SK-N-DZ (cell line): ENCODE results near the gene MAML1.

Source experiments
- DNase-seq: peaks from one replicate; pipeline ENCODE4 v3.0.0-alpha.2; 2015; ENCODE audit warnings: low spot score

MAML1 gene

DNA sequence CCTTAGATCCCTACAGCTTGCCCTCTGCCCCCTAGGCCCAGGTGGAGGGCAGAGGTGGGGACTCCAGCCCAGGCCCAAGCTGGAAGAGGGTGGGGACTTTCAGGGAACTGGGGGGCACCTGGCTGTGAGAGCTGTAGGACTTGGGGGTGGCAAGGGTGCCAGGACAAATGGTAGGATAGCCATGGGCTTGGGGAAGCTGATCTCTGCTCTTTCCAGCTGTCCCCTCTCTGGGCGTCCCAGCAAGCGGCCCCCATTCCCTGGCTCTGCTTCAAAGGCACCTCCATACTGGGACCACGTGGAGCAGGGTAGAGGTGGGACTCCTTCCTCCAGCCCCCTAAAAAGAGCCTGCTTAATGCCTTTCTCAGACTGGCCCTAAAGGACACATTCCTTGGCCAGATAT lies 61.5 kb downstream of the MAML1 start:
- DNase-seq = no peak

DNA sequence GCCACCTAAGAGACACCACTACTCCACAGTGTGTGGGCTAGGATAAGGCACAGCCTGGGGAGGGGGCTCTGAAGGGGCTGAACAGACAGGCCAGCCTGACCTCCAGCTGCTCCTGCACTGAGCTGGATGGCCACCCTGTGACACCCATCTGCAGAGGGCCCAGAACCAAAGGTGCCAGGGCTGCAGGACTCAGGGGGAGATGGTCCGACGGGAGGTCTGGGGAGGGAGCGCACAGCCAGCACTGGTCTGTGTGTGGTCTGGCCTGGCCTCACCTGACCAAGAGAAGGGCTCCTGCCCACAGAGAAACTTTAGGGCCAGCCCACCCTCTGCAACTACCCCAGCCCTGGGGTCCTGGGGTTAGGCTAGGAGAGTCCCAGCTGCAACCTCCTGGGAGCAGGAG lies 62.0 kb downstream of the MAML1 start:
- no peak for DNase-seq

DNA sequence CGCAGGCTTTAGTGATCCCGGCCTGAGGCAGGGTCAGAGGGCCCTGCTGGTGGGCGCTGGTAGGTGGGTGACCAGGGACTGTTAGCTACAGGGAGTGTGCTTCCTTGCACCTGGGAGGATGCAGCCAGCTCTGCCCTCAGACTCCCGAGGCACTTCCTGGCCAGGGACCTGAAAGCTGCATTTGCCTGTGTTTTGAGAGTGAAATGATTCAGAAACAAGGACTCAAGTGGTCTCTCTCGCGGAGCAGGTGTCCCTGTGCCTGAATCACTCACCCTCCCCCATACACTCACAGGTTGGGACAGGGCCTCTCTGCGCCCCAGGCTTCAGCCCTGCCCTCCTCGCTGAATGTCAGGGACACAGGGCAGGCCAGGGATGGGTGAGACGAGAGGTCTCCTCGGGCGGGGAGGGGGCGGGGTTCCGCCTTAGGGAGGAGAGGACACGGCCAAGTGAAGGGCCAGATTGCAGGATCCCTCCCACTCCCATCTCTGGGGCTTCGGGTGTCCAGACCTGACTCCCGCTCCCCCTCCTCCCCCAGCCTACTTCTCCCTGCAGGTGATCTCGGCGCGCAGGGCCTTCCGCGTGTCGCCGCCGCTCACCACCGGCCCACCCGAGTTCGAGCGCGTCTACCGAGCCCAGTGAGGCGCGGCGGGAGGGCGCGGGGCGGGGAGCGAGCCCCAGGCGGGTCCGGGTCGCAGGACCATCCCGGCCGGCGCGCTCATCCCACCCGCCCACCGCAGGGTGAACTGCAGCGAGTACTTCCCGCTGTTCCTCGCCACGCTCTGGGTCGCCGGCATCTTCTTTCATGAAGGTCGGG lies 62.6 kb downstream of the MAML1 start:
- DNase-seq = peak; percentile 54

DNA sequence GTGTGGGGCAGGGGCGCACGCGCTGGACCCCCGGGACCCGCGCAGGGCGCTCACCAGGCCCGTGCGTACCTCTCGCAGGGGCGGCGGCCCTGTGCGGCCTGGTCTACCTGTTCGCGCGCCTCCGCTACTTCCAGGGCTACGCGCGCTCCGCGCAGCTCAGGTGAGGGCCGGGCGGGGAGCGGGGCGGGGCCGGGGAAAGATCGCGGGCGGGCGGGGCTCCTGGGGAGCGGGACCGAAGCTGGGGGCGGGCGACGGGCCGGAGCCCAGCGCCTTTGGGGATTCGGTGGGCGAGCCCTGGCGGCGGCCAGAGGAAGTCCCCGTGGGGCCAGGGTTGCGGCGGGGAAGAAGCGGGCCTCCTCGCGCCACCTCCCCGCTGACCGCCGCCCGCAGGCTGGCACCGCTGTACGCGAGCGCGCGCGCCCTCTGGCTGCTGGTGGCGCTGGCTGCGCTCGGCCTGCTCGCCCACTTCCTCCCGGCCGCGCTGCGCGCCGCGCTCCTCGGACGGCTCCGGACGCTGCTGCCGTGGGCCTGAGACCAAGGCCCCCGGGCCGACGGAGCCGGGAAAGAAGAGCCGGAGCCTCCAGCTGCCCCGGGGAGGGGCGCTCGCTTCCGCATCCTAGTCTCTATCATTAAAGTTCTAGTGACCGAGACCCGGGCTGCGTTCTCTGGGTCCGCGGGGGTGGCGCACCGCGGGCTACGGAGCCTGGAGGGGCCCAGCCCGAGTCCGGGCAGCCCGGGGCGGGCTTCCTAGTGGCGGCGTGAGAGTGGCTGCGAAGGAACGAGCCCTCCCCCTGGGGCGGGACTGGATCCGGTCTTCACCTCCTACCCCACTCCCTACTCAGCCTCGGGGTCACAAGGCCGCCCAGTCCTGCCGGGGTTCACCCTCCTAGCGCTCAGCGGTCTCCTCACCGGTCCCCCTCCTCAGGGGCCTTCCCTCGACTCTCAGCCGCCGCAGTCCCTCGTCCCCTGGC lies 63.5 kb downstream of the MAML1 start:
- DNase-seq = peak; percentile 67

DNA sequence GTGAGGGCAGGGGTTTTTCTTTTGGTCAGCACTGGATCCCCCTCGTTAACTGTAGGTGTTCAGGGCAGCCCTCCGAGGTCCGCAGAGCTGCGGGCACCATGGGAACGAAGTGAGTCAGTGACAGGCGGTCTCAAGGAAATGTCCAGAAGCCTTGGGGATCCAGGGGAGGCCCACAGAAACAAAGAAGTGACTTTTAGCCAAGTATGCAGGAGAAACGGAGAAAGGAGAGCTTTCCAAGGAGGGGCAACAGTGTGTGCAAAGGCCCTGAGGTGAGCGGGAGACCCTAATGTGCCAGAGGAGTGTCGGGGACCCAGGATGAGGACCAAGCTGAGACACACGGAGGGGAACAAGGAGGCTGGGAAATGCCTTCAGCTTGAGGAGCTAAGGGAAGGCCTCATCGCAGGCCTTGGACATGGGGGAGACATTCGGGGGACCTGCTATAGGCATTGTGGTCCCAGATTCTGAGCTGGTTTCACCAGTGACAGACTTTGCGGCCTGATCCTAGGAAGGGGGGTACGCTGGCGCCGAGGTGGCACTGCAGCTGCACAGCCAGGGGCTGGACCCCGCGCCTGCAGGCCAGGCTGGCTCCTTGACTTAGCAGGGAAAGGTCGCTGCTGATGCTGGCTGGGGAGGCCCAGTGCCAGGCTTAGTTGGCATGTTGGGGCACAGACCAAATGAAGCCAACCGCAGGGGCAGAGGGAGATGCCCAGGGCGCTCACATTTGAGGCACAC lies 64.4 kb downstream of the MAML1 start:
- no peak for DNase-seq

DNA sequence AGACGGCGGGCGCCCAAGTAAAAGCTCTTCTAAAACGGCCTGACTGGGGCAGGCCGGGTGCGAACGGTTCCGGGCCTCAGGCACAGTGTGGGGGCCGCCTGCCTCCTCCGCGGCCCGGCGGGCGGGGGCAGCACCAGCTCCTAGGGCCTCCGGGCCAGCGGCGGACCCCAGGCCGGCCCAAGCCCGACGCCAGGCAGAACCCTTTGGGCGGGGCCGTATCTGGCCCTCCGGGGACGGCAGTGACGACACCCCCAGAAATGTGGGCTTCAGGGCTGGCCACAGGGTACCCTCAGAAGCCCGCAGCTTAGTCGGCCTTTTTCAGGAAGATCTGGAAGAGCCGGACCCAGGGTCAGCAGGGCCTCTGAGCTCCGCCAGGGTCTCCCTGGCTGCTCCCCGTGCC lies 65.1 kb downstream of the MAML1 start:
- DNase-seq = no peak

DNA sequence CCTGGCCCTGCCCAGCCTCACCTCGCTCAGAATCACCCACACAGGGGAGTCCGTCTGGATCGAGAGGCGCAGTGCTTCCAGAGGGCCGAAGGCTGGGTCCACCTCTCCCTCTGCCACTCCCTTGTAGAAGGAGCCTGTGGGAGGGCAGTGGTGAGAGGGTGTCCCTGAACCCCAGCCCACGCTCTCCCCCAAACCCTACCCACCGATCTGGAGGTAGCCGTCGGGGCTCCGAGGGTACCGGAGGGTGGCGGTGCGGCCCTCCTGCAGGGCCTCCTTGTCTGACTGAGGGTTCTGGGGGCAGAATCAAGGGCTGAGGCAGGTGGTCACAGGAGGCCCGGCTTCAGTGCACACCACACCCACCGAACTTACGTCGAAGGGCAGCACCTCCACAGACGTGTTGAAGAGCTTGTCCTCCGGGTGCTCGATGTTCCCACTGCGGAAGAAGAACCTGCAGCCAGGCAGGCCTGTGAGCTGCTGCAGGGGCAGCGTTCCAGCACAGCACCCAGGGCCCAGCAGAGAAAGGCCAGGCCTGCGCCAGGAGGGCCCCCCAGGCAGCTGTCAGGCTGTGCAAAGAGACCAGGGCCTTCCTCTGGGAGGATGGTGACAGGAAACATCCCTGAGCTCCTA lies 65.6 kb downstream of the MAML1 start:
- no peak for DNase-seq

DNA sequence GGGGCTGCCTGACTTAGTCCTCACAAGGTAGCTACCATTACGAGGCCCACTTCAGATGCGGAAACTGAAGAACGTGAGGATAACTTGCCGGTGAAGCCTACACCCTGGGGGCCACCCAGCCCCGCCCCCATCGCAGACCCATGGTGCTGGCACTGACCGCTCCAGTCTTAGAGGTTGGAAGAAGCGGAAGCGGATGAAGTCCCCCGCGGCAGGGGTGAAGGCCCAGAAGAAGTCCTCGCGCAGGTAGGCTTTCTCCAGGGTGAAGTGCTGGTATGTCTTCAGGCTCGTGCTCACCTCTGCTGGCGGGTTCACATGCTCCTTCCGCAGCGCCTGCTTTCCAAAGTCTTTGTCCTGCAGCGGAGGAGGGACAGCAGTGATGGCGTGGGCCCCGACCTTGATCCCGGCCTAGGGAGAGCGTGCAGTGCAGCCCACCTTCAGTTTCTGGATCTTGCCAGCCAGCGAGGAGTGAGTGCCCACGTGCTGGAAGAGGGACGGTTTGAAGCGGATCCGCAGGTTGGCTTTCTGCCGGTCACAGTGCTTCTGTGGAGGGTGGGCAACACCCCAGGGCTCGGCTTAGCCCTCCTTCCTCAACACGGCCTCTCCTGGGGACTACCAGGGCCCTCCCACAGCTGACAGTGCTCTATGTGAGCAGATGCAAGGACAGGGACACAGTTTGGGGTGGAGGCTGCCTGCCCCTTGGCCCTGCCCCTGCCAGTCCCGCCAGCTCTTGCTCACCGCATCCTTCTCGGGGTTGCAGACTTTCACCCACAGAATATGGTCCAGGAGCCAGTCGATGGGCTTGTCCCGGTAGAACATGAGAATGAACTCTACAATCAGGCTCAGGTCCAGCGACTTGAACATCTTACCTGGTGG lies 66.4 kb downstream of the MAML1 start:
- no peak for DNase-seq

DNA sequence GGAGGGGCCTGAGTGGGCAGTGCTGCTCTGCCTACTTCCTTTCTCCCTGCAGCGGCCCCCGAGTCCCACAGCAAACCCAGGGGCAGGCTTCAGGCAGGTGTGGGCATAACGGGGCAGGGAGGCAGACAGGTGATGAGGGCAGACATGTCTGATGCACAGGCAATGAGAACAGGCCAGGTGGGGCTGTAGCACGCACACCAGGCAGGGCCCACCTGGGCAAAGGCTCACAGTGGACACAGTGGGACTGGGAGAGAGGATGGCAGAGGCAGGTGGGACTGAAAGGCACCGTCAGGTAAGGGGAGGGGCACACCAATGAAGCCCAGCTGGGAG lies 67.0 kb downstream of the MAML1 start:
- no peak for DNase-seq

DNA sequence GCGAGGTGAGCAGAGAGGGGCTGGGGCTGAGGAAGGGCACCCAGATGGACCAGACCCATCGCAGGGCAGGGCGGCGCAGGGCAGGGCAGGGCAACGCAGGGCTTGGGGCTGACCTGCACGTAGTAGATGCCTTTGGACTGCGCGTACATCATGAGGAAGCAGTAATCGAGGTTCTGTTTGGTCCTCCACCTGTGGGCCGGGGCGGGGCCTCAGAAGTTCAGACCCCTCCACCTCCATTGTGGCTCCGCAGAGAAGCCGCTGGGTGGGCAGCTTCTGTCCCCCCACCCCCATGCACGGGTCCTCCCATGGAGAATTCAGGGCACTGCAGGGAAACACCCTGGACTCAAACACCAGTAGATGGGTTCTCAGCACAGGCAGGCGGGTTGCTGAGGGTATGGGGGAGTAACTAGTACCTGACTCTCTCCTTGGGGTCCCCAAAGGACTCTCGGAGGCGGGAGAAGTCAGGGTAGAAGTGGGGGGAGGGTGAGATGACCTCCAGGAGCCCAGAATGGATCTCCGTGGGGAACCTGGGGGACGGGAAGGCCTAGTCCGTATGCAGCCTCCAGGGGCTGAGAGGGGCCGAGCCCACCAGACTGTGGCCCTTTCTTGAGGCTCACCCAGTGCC lies 67.6 kb downstream of the MAML1 start:
- DNase-seq = no peak

DNA sequence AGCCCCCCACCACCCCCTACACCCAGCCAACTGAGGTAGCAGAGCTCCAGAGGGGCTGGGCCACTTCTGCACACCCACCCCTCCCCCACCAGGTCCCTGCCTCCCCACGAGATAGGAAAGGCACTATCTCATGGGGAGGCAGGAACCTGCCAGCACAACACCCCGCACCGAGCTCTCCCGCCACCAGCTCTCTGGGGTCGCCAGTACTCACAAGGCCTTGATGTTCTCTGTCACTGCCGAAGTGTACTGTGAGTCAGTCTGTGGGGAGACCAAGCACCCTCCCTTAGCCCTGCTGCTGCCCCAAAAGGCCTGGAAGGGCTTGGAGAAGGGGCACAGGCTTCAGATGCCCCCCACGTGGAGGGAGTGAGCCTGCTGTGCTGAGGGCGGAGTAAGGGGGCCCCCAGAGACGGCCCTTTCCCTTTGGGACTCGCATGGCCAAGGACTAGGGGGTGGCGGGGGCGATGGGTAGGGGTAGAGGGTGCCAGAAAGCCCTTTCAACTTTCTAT lies 68.1 kb downstream of the MAML1 start:
- DNase-seq = no peak

DNA sequence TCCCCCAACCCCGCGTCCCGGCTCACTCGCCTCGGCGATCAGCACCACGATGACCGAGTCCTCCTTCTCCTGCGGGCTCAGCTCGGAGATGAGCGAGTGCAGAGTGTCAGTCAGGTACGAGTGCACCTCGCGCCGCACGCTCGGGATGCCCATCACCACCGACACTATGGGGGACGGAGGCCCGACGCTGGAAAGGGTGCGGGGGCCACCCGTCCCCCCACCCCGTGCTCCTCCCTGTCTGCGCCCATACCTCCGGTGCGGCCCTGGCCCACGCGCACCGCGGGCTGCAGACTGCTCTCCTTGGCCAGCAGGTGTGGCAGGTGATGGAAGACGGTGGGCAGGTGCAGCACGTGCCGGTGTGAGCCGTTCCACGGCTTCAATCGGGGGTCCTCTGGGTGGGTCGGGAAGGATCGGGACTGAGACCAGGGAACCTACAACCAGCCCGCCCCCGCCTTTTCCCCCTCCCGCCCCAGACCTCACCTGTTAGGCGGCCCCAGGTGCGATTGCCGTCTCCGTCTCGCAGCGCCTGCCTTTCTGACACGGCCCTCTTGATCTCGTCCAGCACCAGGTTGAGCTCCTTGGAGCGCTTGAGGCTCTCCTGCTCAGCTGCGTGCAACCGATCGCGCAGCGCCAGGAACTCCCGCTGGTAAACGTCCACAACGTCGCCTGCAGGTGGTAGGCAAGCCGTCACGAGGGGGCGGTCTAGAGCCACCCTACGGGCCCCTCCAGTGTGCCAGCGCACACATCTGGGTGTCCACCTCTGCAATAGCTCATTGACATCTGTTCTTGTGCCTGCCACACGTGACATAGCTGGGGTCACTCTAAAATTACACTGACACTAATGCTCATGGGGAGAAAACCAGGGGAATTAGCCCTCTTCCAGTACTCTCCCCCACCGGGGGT lies 68.9 kb downstream of the MAML1 start:
- DNase-seq = no peak

DNA sequence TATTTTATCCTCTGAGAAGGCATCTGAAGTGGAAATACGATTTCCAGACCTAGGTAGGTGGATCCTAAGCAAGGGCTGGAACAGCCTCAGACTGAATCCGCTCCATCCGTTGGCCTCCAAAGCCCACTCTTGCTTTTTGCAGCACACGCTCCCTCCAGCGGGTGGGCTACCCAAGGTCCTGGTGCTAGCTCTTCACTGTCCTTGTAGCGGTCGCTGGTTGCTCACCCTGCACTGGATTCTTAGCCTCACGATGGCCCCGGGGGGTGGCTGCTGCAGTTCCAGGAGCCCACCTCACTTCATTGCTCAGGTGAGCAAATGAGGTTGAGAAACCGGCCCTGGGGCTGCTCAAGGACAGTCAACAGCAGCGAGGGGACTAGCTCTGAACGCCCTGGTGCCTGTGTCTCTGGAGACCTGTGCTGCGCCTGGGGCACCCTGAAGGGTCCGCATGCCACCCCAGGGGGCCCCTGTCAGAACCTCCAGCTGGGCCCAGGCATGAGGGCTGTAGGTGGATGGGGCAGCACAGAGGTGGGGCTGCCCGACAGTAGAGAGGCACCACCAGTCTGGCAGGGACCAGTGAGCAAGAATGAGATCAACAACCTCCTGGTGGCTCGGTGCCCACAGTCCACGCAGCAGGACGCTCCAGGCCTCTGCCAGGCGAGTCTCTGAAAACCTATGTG lies 69.7 kb downstream of the MAML1 start:
- no peak for DNase-seq

DNA sequence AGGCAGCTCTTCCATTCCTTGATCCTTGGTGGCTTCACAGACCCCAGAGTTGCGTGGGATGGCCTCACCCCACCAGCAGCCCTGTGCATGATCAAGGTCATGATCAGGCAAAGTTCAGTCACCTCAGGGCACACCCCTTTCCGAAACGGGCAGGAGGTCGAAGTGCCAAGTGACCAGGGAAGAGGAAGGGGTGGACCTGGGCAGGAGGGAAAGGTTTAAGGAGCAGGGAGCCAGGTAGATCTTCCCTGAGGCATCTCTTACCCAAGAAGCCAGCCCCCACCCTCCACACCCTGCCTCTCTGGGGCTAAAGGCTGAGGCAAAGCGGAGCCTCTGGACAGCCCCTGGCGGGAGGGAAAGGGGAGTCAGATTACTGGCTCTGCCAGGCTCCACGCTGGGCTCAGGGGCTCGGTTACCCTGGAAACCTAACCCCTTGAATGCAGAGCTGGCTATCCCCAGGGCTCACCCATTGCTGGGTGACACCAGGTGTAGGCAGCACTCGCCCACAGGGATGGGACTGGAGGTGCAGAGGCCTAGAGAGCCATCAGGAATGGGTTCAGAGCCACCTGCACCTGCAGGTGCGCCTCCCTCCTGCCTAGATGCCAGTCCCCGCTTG lies 70.4 kb downstream of the MAML1 start:
- DNase-seq = no peak

DNA sequence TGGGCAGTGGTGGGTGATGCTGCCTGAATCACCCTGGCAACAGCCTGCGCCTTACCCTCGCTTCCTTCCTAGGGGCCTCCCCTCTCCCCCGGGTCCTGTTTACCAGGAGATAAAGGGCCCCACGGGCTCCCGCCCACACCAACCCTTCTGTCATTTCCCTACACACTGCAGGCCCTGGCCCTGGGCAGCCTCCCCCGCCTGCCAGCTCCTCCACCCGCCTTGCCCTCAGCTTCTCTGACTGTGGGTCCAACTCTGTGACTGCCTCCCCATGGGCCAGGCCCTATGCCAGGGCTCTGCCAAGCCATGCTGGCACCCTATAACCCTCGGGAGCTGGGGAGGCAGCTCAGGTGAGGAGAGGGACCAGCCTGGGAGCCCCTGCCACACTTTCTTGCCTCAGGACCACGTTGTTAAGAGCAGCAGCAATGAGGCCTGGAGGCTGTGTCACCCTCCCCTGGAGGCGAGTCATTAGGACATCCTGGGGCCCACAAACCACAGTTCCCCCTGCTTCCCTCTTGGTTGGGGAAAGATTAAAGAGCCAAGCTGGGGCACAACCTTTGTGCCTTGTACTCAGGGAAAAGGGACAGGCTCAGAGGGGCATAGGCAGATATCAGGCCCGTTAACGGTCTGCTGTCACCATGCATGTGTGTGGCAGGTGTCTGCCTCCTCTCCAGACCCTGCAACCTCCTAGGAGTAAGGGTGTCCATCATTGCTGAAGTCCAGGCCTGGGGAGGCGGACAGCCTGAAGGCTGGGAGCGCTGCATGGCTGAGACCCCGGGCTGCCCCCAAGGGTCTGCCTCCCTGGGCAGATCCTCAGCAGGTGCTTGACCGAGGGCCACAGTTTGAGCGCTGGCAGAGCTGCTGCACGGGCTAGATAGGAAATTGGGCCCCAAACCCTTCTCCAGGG lies 71.3 kb downstream of the MAML1 start:
- DNase-seq = no peak

DNA sequence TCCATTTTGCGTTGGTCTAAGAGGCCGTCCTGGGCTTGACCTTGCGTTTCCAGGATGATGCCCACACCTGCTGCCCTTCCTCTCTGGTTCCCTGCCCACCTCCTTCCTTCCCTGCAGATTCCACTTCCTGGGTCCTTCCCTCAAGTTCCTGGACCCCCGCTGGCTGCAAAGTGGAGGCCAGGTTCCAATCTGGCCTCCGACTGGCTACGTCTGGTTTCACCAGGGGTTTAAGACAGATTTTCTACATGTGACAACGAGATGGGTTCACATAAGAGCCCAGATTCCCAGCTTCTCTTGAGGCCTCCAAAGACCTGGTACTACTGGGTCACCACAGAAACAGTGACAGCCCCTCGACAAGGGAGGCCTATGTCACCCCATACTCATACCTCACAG lies 71.9 kb downstream of the MAML1 start:
- DNase-seq = no peak

DNA sequence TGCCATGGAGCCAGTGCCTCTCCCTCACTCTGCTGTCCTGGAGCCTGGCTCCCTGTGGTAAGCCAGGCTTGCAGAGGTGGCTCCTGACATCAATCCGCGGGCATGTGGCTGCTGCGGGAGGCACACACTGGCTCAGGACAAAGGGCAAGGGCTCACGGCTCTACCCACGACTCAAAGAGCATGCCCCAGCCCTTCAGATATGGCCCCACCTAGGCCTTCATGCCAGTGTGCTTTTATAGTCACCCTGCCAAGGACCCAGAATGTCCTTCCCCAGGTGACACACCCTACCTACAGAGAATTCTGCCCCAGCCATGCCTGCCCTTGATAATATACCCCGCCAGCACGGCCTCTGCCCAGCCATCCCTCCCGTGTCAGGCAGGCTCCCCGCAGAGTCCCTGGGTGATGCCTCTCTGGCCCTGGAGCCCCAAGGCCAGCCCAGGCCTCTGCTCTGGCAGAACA lies 72.5 kb downstream of the MAML1 start:
- no peak for DNase-seq
